Esophagus squamous epithelium (tissue), 5 donors: ENCODE data around the gene SNTN. TPM values are rescaled to one million over a fixed set of nuclear protein-coding genes. Genes with fewer than 3 reads are reported as not detected.

Source experiments
- DNase-seq: peaks from one replicate; lab custom pipeline; 2025; lab: John Stamatoyannopoulos, UW
- H3K27ac ChIP-seq, 4 donors: fragments of 200-600 bp; sonication (generic); one replicate each; pipeline ENCODE4 v1.5.1; 2016 to 2019; ENCODE audit warnings: mild to moderate bottlenecking in 1 of 4
- H3K27me3 ChIP-seq, 4 donors: fragments of 200-600 bp; sonication (generic); 1 replicate in 3 of 4; 2 replicates in 1 of 4; pipeline versions ENCODE4 v1.5.1 to v1.6.0; 2017 to 2021; ENCODE audit warnings: antibody characterized with exemption in 1 of 4
- H3K36me3 ChIP-seq, 3 donors: fragments of 200-600 bp; sonication (generic); one replicate each; pipeline ENCODE4 v1.5.1; 2016 to 2019
- H3K4me1 ChIP-seq, 3 donors: fragments of 200-600 bp; sonication (generic); one replicate each; pipeline ENCODE4 v1.5.1; 2017 to 2019
- H3K4me3 ChIP-seq, 4 donors: fragments of 200-600 bp; sonication (generic); 1 replicate in 3 of 4; 2 replicates in 1 of 4; pipeline ENCODE4 v1.5.1; 2016 to 2019; ENCODE audit warnings: mild to moderate bottlenecking in 2 of 4, moderate library complexity in 1 of 4
- H3K9me3 ChIP-seq, 3 donors: fragments of 200-600 bp; sonication (generic); one replicate each; pipeline ENCODE4 v1.5.1; 2016 to 2019
- CTCF ChIP-seq, 6 experiments: fragments of 450-650 bp in 4 of 6; fragments of 200-600 bp in 2 of 6; sonication (generic) in 2 of 6; IDR thresholded peaks; one replicate each; pipeline ENCODE4 v1.5.1; 2016 to 2019; ENCODE audit warnings: antibody characterized with exemption in 6 of 6, mild to moderate bottlenecking in 4 of 6, moderate library complexity in 4 of 6
- POLR2A ChIP-seq, 4 donors: fragments of 450-650 bp; IDR thresholded peaks; one replicate each; pipeline ENCODE4 v1.6.1; 2017; ENCODE audit warnings: antibody characterized with exemption in 4 of 4, mild to moderate bottlenecking in 4 of 4, moderate library complexity in 3 of 4
- WGBS, 2 donors: methylation state at CpG; one replicate each; pipeline ENCODE4 v1.1.5; 2018; 5-methylcytosine and 5-hydroxymethylcytosine counted together
- intact Hi-C: fragments of 100-400 bp; cut with DNase I; formaldehyde crosslinking; loops from one replicate; pipeline ENCODE4 v1.15.0; 2022
- total RNA-seq, 4 donors: library from RNA; depleted of rRNA; stranded (reverse); fragments of >200 nt; gene quantifications; one replicate each; pipeline ENCODE4 v1.1.0, GENCODE V29; 2016
- donor health status: DM: yes; HTN: yes; CAD: no.

Gene SNTN
- total RNA-seq, 4 donors from 2014 or later, result not detected

GRCh38 chr3:63654931-63655330 is 2.5 kb downstream of the SNTN start:
- no peak for DNase-seq
- intact Hi-C loops, result no loop called here
- no peak overlapping the region for H3K27ac ChIP-seq
- H3K27me3 ChIP-seq, result no peaks in the 10 kb centered on the region
- TF ChIP-seq POLR2A (IDR thresholded peaks at IDR 0.05) (no peak), CTCF (IDR thresholded peaks at IDR 0.05) (no peak)
- H3K9me3 ChIP-seq, result no peaks in the 10 kb centered on the region
- H3K4me3 ChIP-seq, result no peak overlapping the region
- H3K4me1 ChIP-seq, result no peaks in the 10 kb centered on the region
- no peaks in the 10 kb centered on the region for H3K36me3 ChIP-seq
- 50 to 74% methylated on average over 5 of the region's 5 CpGs for WGBS, 2 donors

DNA sequence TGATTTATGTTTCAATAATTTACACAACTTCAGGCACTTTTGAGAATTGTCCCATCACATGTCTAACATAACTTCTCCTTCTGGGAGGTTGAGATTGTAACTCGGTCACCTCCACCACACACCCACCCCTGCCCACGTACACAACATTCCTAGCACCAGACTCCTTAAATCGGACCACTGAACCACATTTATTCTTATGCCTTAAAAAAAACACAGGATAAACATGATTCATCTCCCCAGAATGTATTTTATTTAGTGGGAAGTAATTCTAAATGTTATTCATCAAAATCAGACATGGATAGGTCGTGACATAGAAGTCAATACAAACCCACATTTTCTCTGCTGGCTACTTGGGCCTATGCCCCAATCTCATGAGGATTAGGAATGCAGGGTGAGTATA is 3.0 kb downstream of the SNTN start:
- Histone ChIP-seq H3K4me3 (no peak overlapping the region), H3K27me3 (no peaks in the 10 kb centered on the region), H3K36me3 (no peaks in the 10 kb centered on the region), H3K9me3 (no peaks in the 10 kb centered on the region), H3K27ac (no peak overlapping the region), H3K4me1 (no peaks in the 10 kb centered on the region)
- no peak for DNase-seq
- intact Hi-C loops, result no loop called here
- no peak for TF ChIP-seq CTCF (IDR thresholded peaks at IDR 0.05)
- TF ChIP-seq POLR2A (IDR thresholded peaks at IDR 0.05), result no peak
- WGBS, 2 donors, result 58 to 62% methylated on average over 4 of the region's 4 CpGs

DNA sequence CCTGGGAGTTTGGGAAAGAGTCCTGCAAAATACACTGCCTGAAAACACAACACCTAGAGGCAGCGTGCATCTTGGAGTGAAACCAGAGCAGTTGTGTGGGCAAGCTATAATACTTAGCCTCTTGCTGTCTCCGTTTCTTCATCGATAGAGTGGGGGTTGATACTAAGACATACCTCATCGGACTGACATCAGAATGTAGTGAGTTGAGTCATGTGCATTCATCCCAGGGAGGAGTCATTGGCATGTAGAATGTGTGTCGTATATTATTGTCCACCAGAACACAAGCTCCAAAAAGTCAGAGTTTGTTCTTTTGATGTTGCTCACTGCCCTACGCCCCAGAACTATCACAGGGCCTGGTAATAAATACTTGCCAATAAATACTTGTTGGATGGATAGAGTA is 4.3 kb downstream of the SNTN start:
- Histone ChIP-seq H3K9me3 (no peaks in the 10 kb centered on the region), H3K36me3 (no peaks in the 10 kb centered on the region), H3K27me3 (no peaks in the 10 kb centered on the region), H3K27ac (no peak overlapping the region), H3K4me1 (no peaks in the 10 kb centered on the region), H3K4me3 (no peak overlapping the region)
- TF ChIP-seq CTCF (IDR thresholded peaks at IDR 0.05), result no peak
- no peak for TF ChIP-seq POLR2A (IDR thresholded peaks at IDR 0.05)
- DNase-seq, result no peak
- 69 to 76% methylated on average over 6 of the region's 6 CpGs for WGBS, 2 donors
- intact Hi-C loops, result no loop called here

DNA sequence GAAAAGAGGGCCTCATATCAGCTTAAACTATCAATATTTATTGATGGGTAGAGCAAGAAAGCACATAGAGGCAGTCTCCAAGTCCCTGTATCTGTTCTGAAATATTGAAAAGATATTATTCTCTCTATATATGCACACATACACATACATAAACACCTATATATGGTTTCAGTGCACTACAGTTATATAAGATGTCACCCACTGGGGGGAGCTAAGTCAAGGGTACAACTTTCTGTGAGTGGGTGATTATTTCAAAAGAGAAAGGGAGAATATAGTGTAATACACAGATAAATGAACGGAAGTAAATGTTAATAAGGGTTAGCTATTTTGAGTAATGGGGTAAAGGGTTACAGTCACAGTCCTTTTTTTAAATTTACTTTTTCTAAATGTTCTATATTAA is 8.8 kb downstream of the SNTN start:
- intact Hi-C loops, result no loop called here
- DNase-seq, result no peak
- Histone ChIP-seq H3K36me3 (no peaks in the 10 kb centered on the region), H3K4me3 (no peak overlapping the region), H3K27me3 (no peaks in the 10 kb centered on the region), H3K9me3 (no peaks in the 10 kb centered on the region), H3K4me1 (no peaks in the 10 kb centered on the region), H3K27ac (no peak overlapping the region)
- WGBS, 2 donors, result 61 to 87% methylated on average over 1 of the region's 1 CpG
- TF ChIP-seq POLR2A (IDR thresholded peaks at IDR 0.05) (no peak), CTCF (IDR thresholded peaks at IDR 0.05) (peak in 1 of 6 experiments; percentile 5)

DNA sequence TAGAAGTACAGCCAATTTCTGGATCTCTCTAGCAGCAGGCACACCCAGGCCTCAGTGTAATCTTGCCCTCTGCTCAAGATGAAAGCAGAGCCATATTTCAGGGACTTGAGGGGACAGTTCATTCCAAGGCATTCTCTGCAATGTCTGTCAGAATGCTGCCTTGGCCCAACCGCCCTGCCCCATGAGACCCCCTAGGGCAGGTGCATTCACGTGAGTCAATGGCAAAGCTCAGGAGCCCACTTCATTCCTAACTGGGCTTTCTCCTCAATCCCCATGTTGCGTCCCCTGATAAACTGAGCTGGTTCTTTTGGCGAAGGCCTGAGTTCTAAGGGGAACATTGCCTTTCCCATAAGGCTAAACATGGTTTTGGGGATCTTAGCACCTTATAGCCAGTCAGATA is 9.5 kb downstream of the SNTN start:
- Histone ChIP-seq H3K27ac (no peak overlapping the region), H3K27me3 (no peaks in the 10 kb centered on the region), H3K36me3 (no peaks in the 10 kb centered on the region), H3K9me3 (no peaks in the 10 kb centered on the region), H3K4me1 (no peaks in the 10 kb centered on the region), H3K4me3 (no peak overlapping the region)
- DNase-seq, result no peak
- no peak for TF ChIP-seq CTCF (IDR thresholded peaks at IDR 0.05)
- no peak for TF ChIP-seq POLR2A (IDR thresholded peaks at IDR 0.05)
- intact Hi-C loops, result no loop called here
- WGBS, 2 donors, result 75% methylated on average over 2 of the region's 4 CpGs; no CpG with 5 or more reads in 1 of the 2 donors
